GM13976 (cell line): ENCODE measurements around the gene SNX19.

Experiments used
- DNase-seq: peaks from one replicate; pipeline ENCODE4 v3.0.0; 2012; ENCODE audit warnings: low spot score
- CTCF ChIP-seq: IDR thresholded peaks from 2 replicates; pipeline ENCODE4 v1.5.1; 2012; ENCODE audit warnings: borderline replicate concordance, mild to moderate bottlenecking; ENCODE audit not compliant: insufficient read depth; ENCODE audit errors: extremely low read depth, missing control alignments, control extremely low read depth
- in situ Hi-C: fragments of 300-500 bp; cut with MboI; formaldehyde crosslinking; loops from one replicate; pipeline ENCODE4 v1.12.0; 2022; ENCODE audit warnings: low sequenced_read_pairs, mixed read lengths, inconsistent platforms; ENCODE audit not compliant: unreplicated experiment

Gene SNX19

DNA sequence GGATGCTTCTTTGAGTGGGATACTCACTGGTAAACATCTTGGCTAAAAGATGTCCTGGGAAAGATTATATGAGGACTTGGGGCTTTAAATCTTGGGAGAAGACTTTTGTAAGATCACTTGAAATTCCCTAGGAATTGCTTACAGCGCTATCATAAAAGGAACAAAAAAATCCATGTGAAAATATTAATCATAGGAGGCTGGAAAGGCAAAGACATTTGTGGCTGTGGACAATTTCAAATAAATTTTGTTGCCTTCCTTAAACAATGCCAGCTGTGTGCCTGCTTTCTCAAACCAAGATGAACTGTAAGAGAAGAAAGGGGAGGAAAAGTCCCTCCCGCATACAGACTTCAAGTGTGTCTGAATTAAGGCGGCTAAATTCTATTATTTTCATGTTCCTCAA, 75.6 kb downstream of the SNX19 start:
- no peak for TF ChIP-seq CTCF
- no peak for DNase-seq
- in situ Hi-C loops = no loop called here

DNA sequence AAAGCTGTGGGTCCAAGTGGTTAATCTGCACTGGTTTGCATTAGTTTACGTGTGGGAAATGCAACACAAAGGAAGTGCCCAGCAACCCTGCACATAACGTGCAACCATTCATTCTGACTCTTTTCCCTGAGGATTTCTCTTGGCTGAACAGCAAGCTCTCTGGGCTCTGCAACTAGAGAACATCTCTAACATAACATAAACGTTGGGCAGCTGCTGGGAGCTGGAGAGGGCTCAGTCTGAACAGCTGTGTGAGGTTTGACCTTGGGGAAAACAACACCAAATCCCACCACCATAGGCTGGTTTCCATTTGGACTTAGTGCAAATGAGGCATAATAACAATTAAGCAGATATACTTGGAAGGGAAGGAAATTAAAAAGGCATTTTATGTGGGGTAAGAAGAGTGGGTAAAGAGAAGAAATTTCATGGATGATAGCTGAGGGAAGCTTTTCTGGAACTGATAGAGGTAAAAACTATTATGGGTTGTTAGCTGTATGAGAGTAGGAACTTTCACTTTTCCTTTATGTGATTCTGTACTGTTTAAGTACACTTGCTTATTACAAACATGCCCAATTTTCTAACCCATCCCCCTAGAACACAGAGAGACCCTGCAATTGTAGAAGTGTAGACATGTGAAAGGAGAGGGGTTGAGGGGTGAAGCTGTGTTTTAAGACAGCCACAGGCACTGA, 76.2 kb downstream of the SNX19 start:
- in situ Hi-C loops = no loop called here
- TF ChIP-seq CTCF = no peak
- no peak for DNase-seq

GRCh38 chr11:130837194-130837593, 79.1 kb downstream of the SNX19 start:
- no peak for TF ChIP-seq CTCF
- in situ Hi-C loops = no loop called here
- DNase-seq = no peak

DNA sequence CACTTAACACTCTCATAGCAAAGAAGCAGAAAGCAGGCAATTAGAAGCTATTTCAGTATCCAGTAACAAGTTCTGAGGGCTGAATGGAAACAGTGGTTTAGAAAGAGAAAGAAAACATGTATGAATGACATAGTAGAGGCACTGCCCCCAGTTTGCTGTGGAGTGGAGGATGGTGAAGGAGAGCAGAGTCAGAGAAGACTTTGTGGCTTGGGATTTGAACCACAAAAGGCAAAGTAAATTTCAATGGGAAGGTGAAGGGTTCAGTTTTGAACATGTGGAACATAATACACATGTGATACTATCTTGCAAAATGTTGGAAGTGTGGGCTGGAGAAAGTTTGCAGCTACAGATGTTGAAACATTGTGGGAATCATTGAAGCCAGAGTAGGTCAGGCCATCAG, 81.4 kb downstream of the SNX19 start:
- TF ChIP-seq CTCF = no peak
- in situ Hi-C loops = no loop called here
- no peak for DNase-seq

DNA sequence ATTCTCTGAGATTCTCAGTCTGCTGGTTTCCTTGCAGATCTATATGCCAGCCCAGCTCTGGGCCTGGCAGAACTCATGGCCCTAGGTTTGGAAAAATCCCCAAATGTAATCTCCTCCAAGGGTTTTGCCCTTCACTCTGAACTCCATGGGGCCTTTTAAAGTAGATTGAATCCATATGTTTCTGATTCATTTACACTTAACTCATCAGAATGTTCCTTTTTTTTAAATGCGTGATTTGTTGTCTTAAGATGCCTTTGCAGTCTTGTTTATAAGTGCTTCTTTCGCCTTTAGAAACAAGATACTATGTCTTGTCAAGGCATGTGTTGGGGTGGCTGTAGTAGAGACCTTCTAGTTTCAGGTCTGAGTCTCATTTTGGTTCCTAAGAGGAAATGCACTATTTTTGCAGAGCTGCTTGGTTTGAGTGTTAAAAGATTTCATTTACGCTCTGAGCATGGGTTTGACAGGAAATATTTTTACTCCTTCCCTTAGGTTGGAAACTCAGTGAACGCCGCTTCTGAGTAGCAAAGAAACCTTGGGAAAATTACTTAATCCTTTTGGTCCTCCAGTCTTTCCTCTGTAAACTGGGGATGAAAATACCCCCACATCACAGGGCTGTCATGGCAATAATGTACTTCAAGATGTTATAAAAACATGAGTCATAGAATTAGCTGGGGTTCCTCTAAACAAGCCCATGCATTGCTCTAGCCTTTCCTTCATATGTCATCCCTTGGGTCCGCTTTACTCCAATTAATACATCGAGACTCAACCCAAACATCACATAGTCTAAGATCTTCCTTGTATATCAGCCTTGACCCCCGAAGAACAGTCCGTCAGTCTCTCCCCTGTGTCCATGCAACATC, 83.5 kb downstream of the SNX19 start:
- DNase-seq = no peak
- no peak for TF ChIP-seq CTCF
- in situ Hi-C loops = no loop called here

DNA sequence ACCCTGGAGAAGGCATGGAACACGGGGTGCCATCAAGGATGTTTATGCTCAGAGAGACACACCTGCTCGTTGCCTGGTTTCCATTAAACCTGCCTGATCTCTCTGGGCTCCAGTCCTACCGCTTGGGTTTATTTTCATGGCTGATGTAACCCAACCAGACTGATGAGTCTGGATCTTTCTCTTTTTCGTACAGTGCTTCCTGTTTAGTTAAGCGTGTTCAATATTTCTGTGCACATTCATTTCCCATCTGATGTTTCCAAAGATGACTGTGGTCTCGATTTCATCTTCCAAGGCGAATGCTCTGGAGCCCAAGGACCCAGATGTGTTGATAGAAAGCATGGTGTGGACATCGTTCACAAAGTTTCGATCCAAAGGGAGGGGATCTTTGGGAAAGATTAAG, 84.3 kb downstream of the SNX19 start:
- no peak for DNase-seq
- in situ Hi-C loops = no loop called here

More for the DNA sequence above, 84.3 kb downstream of the SNX19 start:
- TF ChIP-seq CTCF = no peak
